ENCODE results near the gene NDC1. TPM values are rescaled to one million over a fixed set of nuclear protein-coding genes. Genes with fewer than 3 reads are reported as not detected.

Gene NDC1
- total RNA-seq, 1 donor from 2014 or later, result 14.6 TPM

DNA sequence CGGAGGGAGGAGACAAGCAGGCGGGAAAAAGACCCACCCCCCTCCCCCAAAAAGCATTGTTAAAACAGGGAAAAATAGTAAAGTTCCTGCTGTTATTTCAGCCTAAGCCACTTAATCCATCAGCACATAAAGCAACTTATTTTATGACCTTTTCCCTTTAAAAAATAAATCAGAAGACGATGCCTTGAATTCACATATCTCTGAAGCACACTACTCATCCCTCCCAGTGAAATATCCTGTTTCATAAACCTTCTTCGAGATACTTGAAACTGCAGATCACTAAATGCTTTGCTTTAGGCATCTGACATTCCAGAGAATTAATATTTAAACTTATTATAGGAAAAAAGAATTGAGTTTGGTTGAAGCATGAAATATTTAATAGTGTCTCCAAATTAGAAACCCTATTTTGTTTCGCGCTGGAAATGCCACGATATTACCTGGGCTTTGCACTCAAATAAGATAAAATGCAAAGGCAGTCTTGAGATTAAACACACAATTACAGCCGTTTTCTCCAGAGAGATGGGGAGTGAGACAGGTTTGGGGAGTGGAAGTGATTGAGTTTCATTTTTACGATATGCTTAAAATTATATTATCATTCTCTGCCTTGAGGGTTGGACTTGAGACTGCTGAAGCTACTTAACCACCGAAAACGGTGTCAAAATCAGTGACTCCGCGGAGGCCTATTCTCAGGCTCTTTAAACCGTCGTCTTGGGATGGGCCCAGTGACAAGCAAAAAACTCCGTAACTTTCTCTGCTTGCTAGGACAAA lies 108.5 kb downstream of the NDC1 start:
- Histone ChIP-seq H3K27me3 (ENCODE audit: control insufficient read depth in 3 of 3, insufficient read depth in 3 of 3, low read length in 3 of 3) (peaks cover 5 to 9% (median 6%) of the 10 kb centered on the region in 3 donors), H3K9ac (ENCODE audit: low read depth in 1 of 3, low read length in 3 of 3) (no peak overlapping the region), H3K9me3 (ENCODE audit: control insufficient read depth in 3 of 3, low read length in 3 of 3) (no peaks in the 10 kb centered on the region), H3K4me1 (ENCODE audit: control insufficient read depth in 3 of 3, insufficient read depth in 3 of 3, low read length in 3 of 3) (no peaks in the 10 kb centered on the region), H3K4me3 (ENCODE audit: low read length in 3 of 3) (no peak overlapping the region), H3K27ac (ENCODE audit: low read depth, low read length) (no peak overlapping the region), H3K36me3 (ENCODE audit: control insufficient read depth in 3 of 3, insufficient read depth in 3 of 3, low read length in 3 of 3) (no peaks in the 10 kb centered on the region)

- no peaks in the 10 kb centered on the region for H3K4me1 ChIP-seq (ENCODE audit: control insufficient read depth in 3 of 3, insufficient read depth in 3 of 3, low read length in 3 of 3)
- H3K27ac ChIP-seq (ENCODE audit: low read depth, low read length), result no peak overlapping the region
- no peak overlapping the region for H3K4me3 ChIP-seq (ENCODE audit: low read length in 3 of 3)
- H3K27me3 ChIP-seq (ENCODE audit: control insufficient read depth in 3 of 3, insufficient read depth in 3 of 3, low read length in 3 of 3), result peaks cover 3 to 9% (median 5%) of the 10 kb centered on the region in 3 donors
- no peaks in the 10 kb centered on the region for H3K36me3 ChIP-seq (ENCODE audit: control insufficient read depth in 3 of 3, insufficient read depth in 3 of 3, low read length in 3 of 3)
- no peaks in the 10 kb centered on the region for H3K9me3 ChIP-seq (ENCODE audit: control insufficient read depth in 3 of 3, low read length in 3 of 3)
- no peak overlapping the region for H3K9ac ChIP-seq (ENCODE audit: low read depth in 1 of 3, low read length in 3 of 3)
Observed at GRCh38 chr1:53728702-53729455, 109.2 kb downstream of the NDC1 start.

- Histone ChIP-seq H3K4me3 (ENCODE audit: low read length in 3 of 3) (no peak overlapping the region), H3K27me3 (ENCODE audit: control insufficient read depth in 3 of 3, insufficient read depth in 3 of 3, low read length in 3 of 3) (peaks cover 3 to 9% (median 5%) of the 10 kb centered on the region in 3 donors), H3K9ac (ENCODE audit: low read depth in 1 of 3, low read length in 3 of 3) (no peak overlapping the region), H3K4me1 (ENCODE audit: control insufficient read depth in 3 of 3, insufficient read depth in 3 of 3, low read length in 3 of 3) (no peaks in the 10 kb centered on the region), H3K36me3 (ENCODE audit: control insufficient read depth in 3 of 3, insufficient read depth in 3 of 3, low read length in 3 of 3) (no peaks in the 10 kb centered on the region), H3K9me3 (ENCODE audit: control insufficient read depth in 3 of 3, low read length in 3 of 3) (no peaks in the 10 kb centered on the region), H3K27ac (ENCODE audit: low read depth, low read length) (no peak overlapping the region)
Observed at GRCh38 chr1:53728196-53728595, 109.9 kb downstream of the NDC1 start.

GRCh38 chr1:53727461-53728092 lies 110.5 kb downstream of the NDC1 start:
- Histone ChIP-seq H3K27ac (ENCODE audit: low read depth, low read length) (no peak overlapping the region), H3K36me3 (ENCODE audit: control insufficient read depth in 3 of 3, insufficient read depth in 3 of 3, low read length in 3 of 3) (no peaks in the 10 kb centered on the region), H3K27me3 (ENCODE audit: control insufficient read depth in 3 of 3, insufficient read depth in 3 of 3, low read length in 3 of 3) (peaks cover 3 to 9% (median 5%) of the 10 kb centered on the region in 3 donors), H3K4me3 (ENCODE audit: low read length in 3 of 3) (no peak overlapping the region), H3K4me1 (ENCODE audit: control insufficient read depth in 3 of 3, insufficient read depth in 3 of 3, low read length in 3 of 3) (no peaks in the 10 kb centered on the region), H3K9me3 (ENCODE audit: control insufficient read depth in 3 of 3, low read length in 3 of 3) (no peaks in the 10 kb centered on the region), H3K9ac (ENCODE audit: low read depth in 1 of 3, low read length in 3 of 3) (no peak overlapping the region)

- H3K9ac ChIP-seq (ENCODE audit: low read depth in 1 of 3, low read length in 3 of 3), result no peak overlapping the region
- no peaks in the 10 kb centered on the region for H3K9me3 ChIP-seq (ENCODE audit: control insufficient read depth in 3 of 3, low read length in 3 of 3)
- no peak overlapping the region for H3K27ac ChIP-seq (ENCODE audit: low read depth, low read length)
- peaks cover 0 to 5% (median 4%) of the 10 kb centered on the region in 3 donors for H3K27me3 ChIP-seq (ENCODE audit: control insufficient read depth in 3 of 3, insufficient read depth in 3 of 3, low read length in 3 of 3)
- no peaks in the 10 kb centered on the region for H3K4me1 ChIP-seq (ENCODE audit: control insufficient read depth in 3 of 3, insufficient read depth in 3 of 3, low read length in 3 of 3)
- no peaks in the 10 kb centered on the region for H3K36me3 ChIP-seq (ENCODE audit: control insufficient read depth in 3 of 3, insufficient read depth in 3 of 3, low read length in 3 of 3)
- H3K4me3 ChIP-seq (ENCODE audit: low read length in 3 of 3), result no peak overlapping the region
Observed at GRCh38 chr1:53726009-53726600, 112.0 kb downstream of the NDC1 start.

DNA sequence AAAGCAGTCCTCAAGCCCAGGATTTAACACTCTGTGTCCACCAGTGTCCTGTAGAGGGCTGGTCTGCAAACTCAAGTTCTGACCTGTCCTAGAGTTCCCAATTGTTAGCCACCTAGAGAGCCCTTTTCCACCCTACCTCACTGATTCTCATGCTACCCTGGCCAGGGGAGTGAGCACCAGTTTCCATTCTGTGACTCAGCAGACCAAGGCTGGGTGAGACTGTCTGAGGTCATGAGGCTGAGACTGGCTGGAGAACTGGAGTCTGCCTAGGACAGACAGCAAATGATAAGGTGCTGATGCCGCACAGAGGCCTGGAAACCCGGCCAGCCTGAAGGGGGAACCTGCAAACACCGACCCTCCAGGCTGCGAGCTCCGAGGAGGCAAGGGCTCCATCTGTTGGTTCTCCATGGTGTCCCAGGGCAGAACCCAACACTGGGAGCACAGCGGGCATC lies 112.8 kb downstream of the NDC1 start:
- Histone ChIP-seq H3K9me3 (ENCODE audit: control insufficient read depth in 3 of 3, low read length in 3 of 3) (no peaks in the 10 kb centered on the region), H3K4me3 (ENCODE audit: low read length in 3 of 3) (no peak overlapping the region), H3K4me1 (ENCODE audit: control insufficient read depth in 3 of 3, insufficient read depth in 3 of 3, low read length in 3 of 3) (no peaks in the 10 kb centered on the region), H3K9ac (ENCODE audit: low read depth in 1 of 3, low read length in 3 of 3) (no peak overlapping the region), H3K36me3 (ENCODE audit: control insufficient read depth in 3 of 3, insufficient read depth in 3 of 3, low read length in 3 of 3) (no peaks in the 10 kb centered on the region), H3K27me3 (ENCODE audit: control insufficient read depth in 3 of 3, insufficient read depth in 3 of 3, low read length in 3 of 3) (no peaks in the 10 kb centered on the region), H3K27ac (ENCODE audit: low read depth, low read length) (no peak overlapping the region)

- no peak overlapping the region for H3K9ac ChIP-seq (ENCODE audit: low read depth in 1 of 3, low read length in 3 of 3)
- H3K9me3 ChIP-seq (ENCODE audit: control insufficient read depth in 3 of 3, low read length in 3 of 3), result no peaks in the 10 kb centered on the region
- H3K36me3 ChIP-seq (ENCODE audit: control insufficient read depth in 3 of 3, insufficient read depth in 3 of 3, low read length in 3 of 3), result no peaks in the 10 kb centered on the region
- H3K27me3 ChIP-seq (ENCODE audit: control insufficient read depth in 3 of 3, insufficient read depth in 3 of 3, low read length in 3 of 3), result peaks cover 0 to 12% (median 11%) of the 10 kb centered on the region in 3 donors
- H3K4me3 ChIP-seq (ENCODE audit: low read length in 3 of 3), result no peak overlapping the region
- H3K4me1 ChIP-seq (ENCODE audit: control insufficient read depth in 3 of 3, insufficient read depth in 3 of 3, low read length in 3 of 3), result no peaks in the 10 kb centered on the region
- H3K27ac ChIP-seq (ENCODE audit: low read depth, low read length), result no peak overlapping the region
Observed at GRCh38 chr1:53722025-53722424, 116.1 kb downstream of the NDC1 start.

DNA sequence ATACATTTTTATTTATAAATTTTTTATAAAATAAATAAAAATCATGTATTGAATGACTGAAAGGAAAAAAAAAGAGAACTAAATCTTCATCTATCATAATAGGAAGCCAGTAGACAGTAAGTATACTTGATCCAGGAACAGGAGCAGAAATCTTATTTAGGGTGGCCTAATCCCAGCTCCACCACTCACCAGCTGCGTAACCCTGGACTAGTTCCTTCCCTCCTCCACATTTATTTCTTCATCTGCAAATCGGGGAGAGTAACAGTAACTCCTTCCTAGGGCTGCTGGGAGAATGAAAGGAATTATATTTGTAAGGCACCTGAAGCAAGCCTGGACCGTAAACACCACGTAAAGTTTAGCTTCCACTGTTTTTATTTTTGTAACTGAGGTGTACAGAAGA lies 117.0 kb downstream of the NDC1 start:
- H3K4me1 ChIP-seq (ENCODE audit: control insufficient read depth in 3 of 3, insufficient read depth in 3 of 3, low read length in 3 of 3), result no peaks in the 10 kb centered on the region
- no peak overlapping the region for H3K9ac ChIP-seq (ENCODE audit: low read depth in 1 of 3, low read length in 3 of 3)
- H3K9me3 ChIP-seq (ENCODE audit: control insufficient read depth in 3 of 3, low read length in 3 of 3), result no peaks in the 10 kb centered on the region
- H3K4me3 ChIP-seq (ENCODE audit: low read length in 3 of 3), result no peak overlapping the region
- peaks cover 2 to 12% (median 11%) of the 10 kb centered on the region in 3 donors for H3K27me3 ChIP-seq (ENCODE audit: control insufficient read depth in 3 of 3, insufficient read depth in 3 of 3, low read length in 3 of 3)
- H3K27ac ChIP-seq (ENCODE audit: low read depth, low read length), result no peak overlapping the region
- no peaks in the 10 kb centered on the region for H3K36me3 ChIP-seq (ENCODE audit: control insufficient read depth in 3 of 3, insufficient read depth in 3 of 3, low read length in 3 of 3)

- H3K4me3 ChIP-seq (ENCODE audit: low read length in 3 of 3), result no peak overlapping the region
- H3K9ac ChIP-seq (ENCODE audit: low read depth in 1 of 3, low read length in 3 of 3), result no peak overlapping the region
- H3K4me1 ChIP-seq (ENCODE audit: control insufficient read depth in 3 of 3, insufficient read depth in 3 of 3, low read length in 3 of 3), result no peaks in the 10 kb centered on the region
- no peaks in the 10 kb centered on the region for H3K36me3 ChIP-seq (ENCODE audit: control insufficient read depth in 3 of 3, insufficient read depth in 3 of 3, low read length in 3 of 3)
- peaks cover 9 to 25% (median 22%) of the 10 kb centered on the region in 3 donors for H3K27me3 ChIP-seq (ENCODE audit: control insufficient read depth in 3 of 3, insufficient read depth in 3 of 3, low read length in 3 of 3)
- H3K27ac ChIP-seq (ENCODE audit: low read depth, low read length), result no peak overlapping the region
- H3K9me3 ChIP-seq (ENCODE audit: control insufficient read depth in 3 of 3, low read length in 3 of 3), result no peaks in the 10 kb centered on the region
Observed at GRCh38 chr1:53719469-53719868, 118.6 kb downstream of the NDC1 start.

All from skeletal muscle tissue (tissue), 4 donors.